ENCODE data around the gene HSD17B2.

HSD17B2 gene

GRCh38 chr16:82072313-82072712 is 37.3 kb downstream of the HSD17B2 start:
- no peaks in the 10 kb centered on the region for H3K9me3 ChIP-seq (ENCODE audit: control insufficient read depth, low read length)
- H3K4me3 ChIP-seq (ENCODE audit: insufficient read depth, low read depth, low read length, poor library complexity, severe bottlenecking), result no peak overlapping the region
- H3K4me1 ChIP-seq (ENCODE audit: control insufficient read depth, insufficient read depth, low read length, poor library complexity, severe bottlenecking), result no peaks in the 10 kb centered on the region
- DNase-seq, result no peak
- H3K27me3 ChIP-seq (replicated peaks; ENCODE audit: control insufficient read depth, insufficient read depth, low read length, poor library complexity, severe bottlenecking), result no peaks in the 10 kb centered on the region
- H3K27ac ChIP-seq (ENCODE audit: insufficient read depth, low read length, poor library complexity, severe bottlenecking), result no peak overlapping the region
- H3K36me3 ChIP-seq (ENCODE audit: control insufficient read depth, insufficient read depth, low read length), result no peaks in the 10 kb centered on the region

- H3K9me3 ChIP-seq (ENCODE audit: control insufficient read depth, low read length), result no peaks in the 10 kb centered on the region
Measured at GRCh38 chr16:82074019-82074558, 39.0 kb downstream of the HSD17B2 start.

GRCh38 chr16:82078125-82078524 is 43.1 kb downstream of the HSD17B2 start:
- no peaks in the 10 kb centered on the region for H3K4me1 ChIP-seq (ENCODE audit: control insufficient read depth, insufficient read depth, low read length, poor library complexity, severe bottlenecking)
- no peak for DNase-seq
- no peaks in the 10 kb centered on the region for H3K9me3 ChIP-seq (ENCODE audit: control insufficient read depth, low read length)
- no peak overlapping the region for H3K4me3 ChIP-seq (ENCODE audit: insufficient read depth, low read depth, low read length, poor library complexity, severe bottlenecking)
- no peak overlapping the region for H3K27ac ChIP-seq (ENCODE audit: insufficient read depth, low read length, poor library complexity, severe bottlenecking)
- no peaks in the 10 kb centered on the region for H3K36me3 ChIP-seq (ENCODE audit: control insufficient read depth, insufficient read depth, low read length)
- H3K27me3 ChIP-seq (replicated peaks; ENCODE audit: control insufficient read depth, insufficient read depth, low read length, poor library complexity, severe bottlenecking), result no peaks in the 10 kb centered on the region

More at GRCh38 chr16:82074019-82074558, 39.0 kb downstream of the HSD17B2 start:
- no peak for DNase-seq
- H3K27ac ChIP-seq (ENCODE audit: insufficient read depth, low read length, poor library complexity, severe bottlenecking), result no peak overlapping the region
- H3K4me3 ChIP-seq (ENCODE audit: insufficient read depth, low read depth, low read length, poor library complexity, severe bottlenecking), result no peak overlapping the region
- H3K27me3 ChIP-seq (replicated peaks; ENCODE audit: control insufficient read depth, insufficient read depth, low read length, poor library complexity, severe bottlenecking), result no peaks in the 10 kb centered on the region
- H3K36me3 ChIP-seq (ENCODE audit: control insufficient read depth, insufficient read depth, low read length), result no peaks in the 10 kb centered on the region
- no peaks in the 10 kb centered on the region for H3K4me1 ChIP-seq (ENCODE audit: control insufficient read depth, insufficient read depth, low read length, poor library complexity, severe bottlenecking)

- Histone ChIP-seq H3K36me3 (ENCODE audit: control insufficient read depth, insufficient read depth, low read length) (no peaks in the 10 kb centered on the region), H3K4me1 (ENCODE audit: control insufficient read depth, insufficient read depth, low read length, poor library complexity, severe bottlenecking) (no peaks in the 10 kb centered on the region), H3K4me3 (ENCODE audit: insufficient read depth, low read depth, low read length, poor library complexity, severe bottlenecking) (no peak overlapping the region), H3K9me3 (ENCODE audit: control insufficient read depth, low read length) (no peaks in the 10 kb centered on the region), H3K27ac (ENCODE audit: insufficient read depth, low read length, poor library complexity, severe bottlenecking) (no peak overlapping the region), H3K27me3 (replicated peaks; ENCODE audit: control insufficient read depth, insufficient read depth, low read length, poor library complexity, severe bottlenecking) (no peaks in the 10 kb centered on the region)
- no peak for DNase-seq
Measured at GRCh38 chr16:82079892-82080291, 44.8 kb downstream of the HSD17B2 start.

- H3K36me3 ChIP-seq (ENCODE audit: control insufficient read depth, insufficient read depth, low read length), result no peaks in the 10 kb centered on the region
- H3K4me1 ChIP-seq (ENCODE audit: control insufficient read depth, insufficient read depth, low read length, poor library complexity, severe bottlenecking), result no peaks in the 10 kb centered on the region
- H3K27me3 ChIP-seq (replicated peaks; ENCODE audit: control insufficient read depth, insufficient read depth, low read length, poor library complexity, severe bottlenecking), result no peaks in the 10 kb centered on the region
- H3K27ac ChIP-seq (ENCODE audit: insufficient read depth, low read length, poor library complexity, severe bottlenecking), result no peak overlapping the region
- H3K9me3 ChIP-seq (ENCODE audit: control insufficient read depth, low read length), result no peaks in the 10 kb centered on the region
- no peak overlapping the region for H3K4me3 ChIP-seq (ENCODE audit: insufficient read depth, low read depth, low read length, poor library complexity, severe bottlenecking)
- no peak for DNase-seq
Measured at GRCh38 chr16:82081264-82081663, 46.2 kb downstream of the HSD17B2 start.

DNA sequence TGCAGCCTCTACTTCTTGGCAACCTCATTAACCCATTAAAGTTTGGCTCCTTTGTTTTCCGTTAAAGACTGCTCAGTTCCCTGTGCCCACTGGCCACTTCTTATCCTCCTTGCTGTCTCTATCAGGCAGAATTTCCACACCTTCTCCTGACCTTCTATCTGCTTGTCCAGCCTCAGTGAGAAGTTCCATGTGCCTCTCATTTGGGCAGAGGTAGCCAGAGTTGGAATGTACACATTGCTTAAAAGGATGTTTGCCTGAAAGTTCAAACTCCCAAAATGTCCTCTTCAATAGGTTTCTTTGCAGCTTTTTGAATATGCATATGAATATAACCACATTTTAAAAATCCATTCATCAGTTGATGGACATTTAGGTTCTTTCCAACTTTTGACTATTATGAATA is 47.0 kb downstream of the HSD17B2 start:
- Histone ChIP-seq H3K4me3 (ENCODE audit: insufficient read depth, low read depth, low read length, poor library complexity, severe bottlenecking) (no peak overlapping the region), H3K4me1 (ENCODE audit: control insufficient read depth, insufficient read depth, low read length, poor library complexity, severe bottlenecking) (no peaks in the 10 kb centered on the region), H3K9me3 (ENCODE audit: control insufficient read depth, low read length) (no peaks in the 10 kb centered on the region), H3K36me3 (ENCODE audit: control insufficient read depth, insufficient read depth, low read length) (no peaks in the 10 kb centered on the region), H3K27ac (ENCODE audit: insufficient read depth, low read length, poor library complexity, severe bottlenecking) (no peak overlapping the region), H3K27me3 (replicated peaks; ENCODE audit: control insufficient read depth, insufficient read depth, low read length, poor library complexity, severe bottlenecking) (no peaks in the 10 kb centered on the region)
- DNase-seq, result no peak

DNA sequence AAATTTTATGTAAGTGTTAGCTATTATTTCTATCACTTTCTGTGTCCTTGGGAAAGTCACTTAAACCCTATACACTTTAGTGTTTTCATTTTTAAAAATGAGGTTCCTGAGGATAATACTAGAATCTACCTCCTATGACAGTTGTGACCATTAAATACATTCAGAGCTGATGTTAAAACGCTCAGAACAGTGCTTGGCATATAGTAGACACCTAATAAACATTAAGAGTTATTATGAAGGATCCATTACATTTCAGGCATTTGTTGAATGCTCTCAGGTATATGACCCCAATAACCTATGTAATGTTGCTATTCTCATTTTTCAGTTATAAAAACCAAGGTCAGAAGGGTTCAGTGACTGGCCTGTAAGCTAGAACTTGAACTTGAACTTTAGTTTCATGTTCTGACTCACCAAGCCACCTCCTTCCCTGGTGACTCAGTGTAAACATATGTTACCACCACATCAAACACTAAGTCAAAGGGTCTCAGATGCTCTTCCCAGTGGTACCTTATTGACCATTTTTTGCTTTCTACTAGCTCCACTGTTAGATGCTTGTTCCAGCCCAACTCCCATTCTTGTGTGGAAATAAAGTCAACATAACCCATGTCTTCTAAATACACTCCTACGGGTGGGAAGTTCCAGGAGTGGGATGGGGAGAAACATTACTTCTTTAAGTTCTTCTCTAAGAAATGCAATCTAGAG is 47.6 kb downstream of the HSD17B2 start:
- Histone ChIP-seq H3K9me3 (ENCODE audit: control insufficient read depth, low read length) (no peaks in the 10 kb centered on the region), H3K27ac (ENCODE audit: insufficient read depth, low read length, poor library complexity, severe bottlenecking) (no peak overlapping the region), H3K4me3 (ENCODE audit: insufficient read depth, low read depth, low read length, poor library complexity, severe bottlenecking) (no peak overlapping the region), H3K27me3 (replicated peaks; ENCODE audit: control insufficient read depth, insufficient read depth, low read length, poor library complexity, severe bottlenecking) (no peaks in the 10 kb centered on the region), H3K36me3 (ENCODE audit: control insufficient read depth, insufficient read depth, low read length) (no peaks in the 10 kb centered on the region), H3K4me1 (ENCODE audit: control insufficient read depth, insufficient read depth, low read length, poor library complexity, severe bottlenecking) (no peaks in the 10 kb centered on the region)
- DNase-seq, result no peak

DNA sequence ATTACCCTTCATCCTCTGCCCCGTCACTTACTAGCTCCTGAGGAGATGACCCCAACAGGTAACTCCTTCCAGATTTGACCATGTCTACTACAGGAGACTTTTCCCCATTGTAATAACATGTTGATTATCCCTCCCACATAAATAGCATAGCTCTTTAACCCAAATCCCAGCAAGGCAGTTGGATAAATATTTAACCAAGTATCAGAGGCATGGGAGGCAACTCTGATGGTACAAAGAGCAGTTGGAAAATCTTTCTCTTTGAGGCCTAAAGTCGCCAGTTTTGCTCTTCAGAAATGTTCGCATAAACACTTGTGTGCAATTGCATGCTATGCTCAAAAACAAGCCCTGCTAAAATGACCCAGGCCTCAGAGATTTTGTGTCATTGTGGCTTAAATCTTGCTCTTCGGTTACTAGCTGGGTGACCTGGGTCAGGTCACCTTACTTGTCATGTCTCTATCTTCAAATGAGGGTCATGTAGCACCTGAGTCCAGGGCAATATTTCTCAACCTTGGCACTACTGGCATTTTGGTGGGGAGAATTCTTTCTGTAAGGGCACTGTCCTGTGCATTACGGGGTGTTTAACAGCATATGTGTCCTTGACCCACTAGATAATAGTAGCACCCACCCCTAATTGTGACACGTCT is 48.8 kb downstream of the HSD17B2 start:
- Histone ChIP-seq H3K27me3 (replicated peaks; ENCODE audit: control insufficient read depth, insufficient read depth, low read length, poor library complexity, severe bottlenecking) (no peaks in the 10 kb centered on the region), H3K9me3 (ENCODE audit: control insufficient read depth, low read length) (no peaks in the 10 kb centered on the region), H3K36me3 (ENCODE audit: control insufficient read depth, insufficient read depth, low read length) (no peaks in the 10 kb centered on the region), H3K4me3 (ENCODE audit: insufficient read depth, low read depth, low read length, poor library complexity, severe bottlenecking) (no peak overlapping the region), H3K27ac (ENCODE audit: insufficient read depth, low read length, poor library complexity, severe bottlenecking) (no peak overlapping the region), H3K4me1 (ENCODE audit: control insufficient read depth, insufficient read depth, low read length, poor library complexity, severe bottlenecking) (no peaks in the 10 kb centered on the region)
- no peak for DNase-seq

- no peak overlapping the region for H3K27ac ChIP-seq (ENCODE audit: insufficient read depth, low read length, poor library complexity, severe bottlenecking)
Measured at GRCh38 chr16:82085011-82085779, 50.1 kb downstream of the HSD17B2 start.

GRCh38 chr16:82088483-82088882 is 53.4 kb downstream of the HSD17B2 start:
- Histone ChIP-seq H3K27ac (ENCODE audit: insufficient read depth, low read length, poor library complexity, severe bottlenecking) (no peak overlapping the region), H3K9me3 (ENCODE audit: control insufficient read depth, low read length) (no peaks in the 10 kb centered on the region), H3K4me3 (ENCODE audit: insufficient read depth, low read depth, low read length, poor library complexity, severe bottlenecking) (no peak overlapping the region), H3K36me3 (ENCODE audit: control insufficient read depth, insufficient read depth, low read length) (no peaks in the 10 kb centered on the region), H3K4me1 (ENCODE audit: control insufficient read depth, insufficient read depth, low read length, poor library complexity, severe bottlenecking) (no peaks in the 10 kb centered on the region), H3K27me3 (replicated peaks; ENCODE audit: control insufficient read depth, insufficient read depth, low read length, poor library complexity, severe bottlenecking) (no peaks in the 10 kb centered on the region)
- no peak for DNase-seq

More at GRCh38 chr16:82085011-82085779, 50.1 kb downstream of the HSD17B2 start:
- no peaks in the 10 kb centered on the region for H3K36me3 ChIP-seq (ENCODE audit: control insufficient read depth, insufficient read depth, low read length)
- H3K4me3 ChIP-seq (ENCODE audit: insufficient read depth, low read depth, low read length, poor library complexity, severe bottlenecking), result no peak overlapping the region
- H3K4me1 ChIP-seq (ENCODE audit: control insufficient read depth, insufficient read depth, low read length, poor library complexity, severe bottlenecking), result no peaks in the 10 kb centered on the region
- H3K9me3 ChIP-seq (ENCODE audit: control insufficient read depth, low read length), result no peaks in the 10 kb centered on the region
- H3K27me3 ChIP-seq (replicated peaks; ENCODE audit: control insufficient read depth, insufficient read depth, low read length, poor library complexity, severe bottlenecking), result no peaks in the 10 kb centered on the region
- DNase-seq, result no peak
